Caco-2 (cell line): ENCODE results near the gene CACNA1B. TPM values are rescaled to one million over a fixed set of nuclear protein-coding genes. Genes with fewer than 3 reads are reported as not detected.

Experiments
- BruUV-seq: library from RNA; stranded (reverse); fragments of 400-500 nt; replicated peaks from 2 replicates; lab custom pipeline; 2021; lab: Mats Ljungman, UMichigan
- CTCF ChIA-PET: fragments of 300-600 bp; sonication (Branson Sonifier 250); formaldehyde crosslinking; loops from one replicate; lab custom pipeline; 2022; ENCODE audit warnings: antibody characterized with exemption; lab: Charles Lee
- POLR2A ChIA-PET: fragments of 300-600 bp; sonication (Branson Sonifier 250); formaldehyde crosslinking; loops from one replicate; lab custom pipeline; 2022; ENCODE audit warnings: antibody characterized with exemption; lab: Charles Lee
- DNase-seq, 2 experiments: peaks; one replicate each; pipeline versions ENCODE4 v3.0.0 to v3.0.0-alpha.2; 2020 to 2022
- H3K27me3 ChIP-seq: replicated peaks from 2 replicates; pipeline ENCODE4 v1.6.0; 2011; ENCODE audit warnings: low read length; ENCODE audit not compliant: control insufficient read depth, insufficient read depth
- H3K36me3 ChIP-seq: 2 replicates; pipeline ENCODE4 v1.5.1; 2011; ENCODE audit warnings: low read length; ENCODE audit not compliant: control insufficient read depth, insufficient read depth
- H3K4me1 ChIP-seq: fragments of 250-450 bp; sonication (Bioruptor Pico); 2 replicates; pipeline ENCODE4 v1.5.1; 2020; ENCODE audit warnings: mild to moderate bottlenecking
- H3K4me3 ChIP-seq: 2 replicates; pipeline ENCODE4 v1.5.1; 2011; ENCODE audit warnings: low read depth, mild to moderate bottlenecking, control low read depth, low read length
- H3K9me3 ChIP-seq: fragments of 250-450 bp; sonication (Bioruptor Pico); 2 replicates; pipeline ENCODE4 v1.5.1; 2020; ENCODE audit warnings: mild to moderate bottlenecking, moderate library complexity
- H3K27ac Mint-ChIP-seq: one replicate; pipeline ENCODE4 v1.8.0; 2022; ENCODE audit warnings: mixed read lengths; ENCODE audit not compliant: unreplicated experiment
- H3K27me3 Mint-ChIP-seq: one replicate; pipeline ENCODE4 v1.8.0; 2022; ENCODE audit warnings: mixed read lengths; ENCODE audit not compliant: insufficient read depth, unreplicated experiment
- H3K36me3 Mint-ChIP-seq: one replicate; pipeline ENCODE4 v1.8.0; 2022; ENCODE audit warnings: mild to moderate bottlenecking, mixed read lengths; ENCODE audit not compliant: insufficient read depth, unreplicated experiment
- H3K4me1 Mint-ChIP-seq: one replicate; pipeline ENCODE4 v1.8.0; 2022; ENCODE audit warnings: low read depth, mixed read lengths; ENCODE audit not compliant: unreplicated experiment
- H3K4me3 Mint-ChIP-seq: one replicate; pipeline ENCODE4 v1.8.0; 2022; ENCODE audit warnings: mild to moderate bottlenecking, moderate library complexity, mixed read lengths; ENCODE audit not compliant: unreplicated experiment
- H3K9me3 Mint-ChIP-seq: one replicate; pipeline ENCODE4 v1.8.0; 2022; ENCODE audit warnings: mixed read lengths; ENCODE audit not compliant: unreplicated experiment
- CTCF ChIP-seq, 2 experiments: fragments of 200-600 bp in 1 of 2; IDR thresholded peaks; 1 replicate in 1 of 2; 2 replicates in 1 of 2; pipeline versions ENCODE4 v1.5.1 to v1.8.0; 2011 to 2022; ENCODE audit warnings: antibody characterized with exemption in 1 of 2, control low read depth in 1 of 2, inconsistent platforms in 1 of 2, low read depth in 1 of 2, low read length in 1 of 2, mild to moderate bottlenecking in 1 of 2, moderate library complexity in 1 of 2; ENCODE audit not compliant: insufficient read depth in 1 of 2, severe bottlenecking in 1 of 2, unreplicated experiment in 1 of 2
- intact Hi-C: fragments of 100-400 bp; cut with micrococcal nuclease; formaldehyde crosslinking; loops from one replicate; pipeline ENCODE4 v1.10.0; 2022; ENCODE audit not compliant: unreplicated experiment
- total RNA-seq: library from RNA; stranded (reverse); gene quantifications from 2 replicates; pipeline ENCODE4 v1.2.3, GENCODE V29; 2022

Gene CACNA1B
- total RNA-seq, 1 experiment from 2014 or later: 0.11 TPM

GRCh38 chr9:138097501-138097991, 220.0 kb downstream of the CACNA1B start:
- Mint-ChIP-seq H3K4me1 (no peaks in the 10 kb centered on the region), H3K9me3 (no peaks in the 10 kb centered on the region), H3K36me3 (no peaks in the 10 kb centered on the region), H3K27me3 (peaks cover 3% of the 10 kb centered on the region), H3K4me3 (no peak overlapping the region), H3K27ac (no peak overlapping the region)
- no peak overlapping the region for H3K4me3 ChIP-seq
- POLR2A ChIA-PET: no interaction called here
- no peaks in the 10 kb centered on the region for H3K36me3 ChIP-seq
- H3K27me3 ChIP-seq: no peaks in the 10 kb centered on the region
- TF ChIP-seq CTCF (IDR thresholded peaks at IDR 0.05; ENCODE audit: insufficient read depth in 1 of 2, low read depth in 1 of 2, low read length in 1 of 2, severe bottlenecking in 1 of 2, unreplicated experiment in 1 of 2): peak in 1 of 2 experiments; percentile 11
- no peaks in the 10 kb centered on the region for H3K9me3 ChIP-seq
- BruUV-seq: no TSS peak
- intact Hi-C loops: no loop called here
- CTCF ChIA-PET: no interaction called here
- H3K4me1 ChIP-seq: no peaks in the 10 kb centered on the region
- DNase-seq: no peak

- H3K36me3 ChIP-seq: no peaks in the 10 kb centered on the region
- Mint-ChIP-seq H3K36me3 (no peaks in the 10 kb centered on the region), H3K27me3 (peaks cover 3% of the 10 kb centered on the region), H3K9me3 (no peaks in the 10 kb centered on the region), H3K4me1 (no peaks in the 10 kb centered on the region), H3K4me3 (no peak overlapping the region), H3K27ac (no peak overlapping the region)
- H3K4me1 ChIP-seq: no peaks in the 10 kb centered on the region
- ChIA-PET CTCF (interaction anchor here (0.6 kb wide), 1 partner anchor 16 kb away, joined by 5 read pairs; no protein-coding TSS in a partner anchor), POLR2A (no interaction called here)
- intact Hi-C loops: no loop called here
- no peaks in the 10 kb centered on the region for H3K27me3 ChIP-seq
- H3K4me3 ChIP-seq: no peak overlapping the region
- H3K9me3 ChIP-seq: no peaks in the 10 kb centered on the region
- no peak for TF ChIP-seq CTCF (IDR thresholded peaks at IDR 0.05; ENCODE audit: insufficient read depth in 1 of 2, low read depth in 1 of 2, low read length in 1 of 2, severe bottlenecking in 1 of 2, unreplicated experiment in 1 of 2)
- BruUV-seq: no TSS peak
- no peak for DNase-seq
Observed at GRCh38 chr9:138098116-138098907, 220.7 kb downstream of the CACNA1B start.

- Histone ChIP-seq H3K4me1 (no peaks in the 10 kb centered on the region), H3K9me3 (no peaks in the 10 kb centered on the region), H3K36me3 (no peaks in the 10 kb centered on the region), H3K27me3 (no peaks in the 10 kb centered on the region), H3K4me3 (no peak overlapping the region)
- no peak overlapping the region for H3K27ac Mint-ChIP-seq
- TF ChIP-seq CTCF (IDR thresholded peaks at IDR 0.05; ENCODE audit: insufficient read depth in 1 of 2, low read depth in 1 of 2, low read length in 1 of 2, severe bottlenecking in 1 of 2, unreplicated experiment in 1 of 2): no peak
- ChIA-PET CTCF (interaction anchor here (0.6 kb wide), 1 partner anchor 15 kb away, joined by 5 read pairs; no protein-coding TSS in a partner anchor), POLR2A (no interaction called here)
- no peaks in the 10 kb centered on the region for H3K36me3 Mint-ChIP-seq
- no peaks in the 10 kb centered on the region for H3K4me1 Mint-ChIP-seq
- peaks cover 3% of the 10 kb centered on the region for H3K27me3 Mint-ChIP-seq
- no peak overlapping the region for H3K4me3 Mint-ChIP-seq
- H3K9me3 Mint-ChIP-seq: no peaks in the 10 kb centered on the region
- no peak for DNase-seq
- intact Hi-C loops: no loop called here
- BruUV-seq: no TSS peak
Observed at GRCh38 chr9:138098908-138099791, 221.6 kb downstream of the CACNA1B start.
